ENCODE data around the gene NEDD4. TPM values are rescaled to one million over a fixed set of nuclear protein-coding genes. Genes with fewer than 3 reads are reported as not detected.

The NEDD4 gene
- total and polyA plus RNA-seq, 10 of the 15 experiments (the other 5 are each of a cell fraction or from before 2014, with no cell fraction given), result 1.3 to 7.7 (median 4.4) TPM

DNA sequence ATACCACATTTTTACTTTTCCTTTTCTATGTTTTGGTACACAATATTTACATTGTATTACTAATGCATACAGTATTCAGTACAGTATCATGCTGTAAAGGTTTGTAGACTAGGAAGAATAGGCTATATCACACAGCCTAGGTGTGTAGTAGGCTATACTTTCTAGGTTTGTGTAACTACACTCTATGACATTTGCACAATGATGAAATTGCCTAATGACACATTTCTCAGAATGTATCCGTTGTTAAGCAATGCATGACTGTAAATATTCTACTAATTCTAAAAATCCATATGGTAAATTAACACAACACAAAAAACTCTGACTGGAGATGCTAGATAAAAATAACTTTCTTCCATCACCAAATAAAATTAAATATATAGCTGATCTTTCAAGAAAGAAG, 16.2 kb downstream of the NEDD4 start:
- intact Hi-C loops (cut with micrococcal nuclease; ENCODE audit: unreplicated experiment) (no loop called here), in situ Hi-C loops (cut with MboI) (no loop called here)
- Histone ChIP-seq H2AFZ (ENCODE audit: control insufficient read depth, low read depth, low read length) (no peak overlapping the region), H3K4me3 (no peak overlapping the region), H3K27me3 (replicated peaks in 1 of 2; ENCODE audit: control insufficient read depth in 2 of 2, insufficient read depth in 2 of 2, low read length in 1 of 2) (no peaks in the 10 kb centered on the region), H3K9ac (ENCODE audit: control insufficient read depth, insufficient read depth, low read length) (no peak overlapping the region), H3K79me2 (ENCODE audit: control insufficient read depth, insufficient read depth, low read length) (no peaks in the 10 kb centered on the region), H3K4me1 (ENCODE audit: control insufficient read depth, insufficient read depth, low read length) (no peaks in the 10 kb centered on the region), H4K20me1 (ENCODE audit: control insufficient read depth, insufficient read depth) (no peaks in the 10 kb centered on the region), H3K4me2 (ENCODE audit: control insufficient read depth, insufficient read depth) (no peak overlapping the region), H3K27ac (ENCODE audit: control insufficient read depth, insufficient read depth) (no peak overlapping the region), H3K36me3 (ENCODE audit: control insufficient read depth in 2 of 2, insufficient read depth in 2 of 2, low read length in 1 of 2) (no peaks in the 10 kb centered on the region), H3K9me3 (replicated peaks; ENCODE audit: control insufficient read depth, insufficient read depth, low read length) (no peaks in the 10 kb centered on the region)
- RAD21 ChIA-PET (ENCODE audit: unreplicated experiment), result no interaction called here
- POLR2A ChIA-PET, result no interaction called here
- WGBS (ENCODE audit: insufficient coverage, insufficient replicate concordance, low lambda C conversion rate, missing lambda C conversion rate), result 53% methylated on average over 1 of the region's 1 CpG
- ATAC-seq (no peak), DNase-seq (ENCODE audit: low read depth, low spot score) (no peak), FAIRE-seq (no peak)
- SMC1A ChIA-PET (ENCODE audit: uncharacterized antibody, unreplicated experiment), result no interaction called here
- BruUV-seq (replicated peaks), result no TSS peak
- CTCF ChIA-PET, result interaction anchor here (0.6 kb wide), 1 partner anchor 240 kb away, joined by 3 read pairs; no protein-coding TSS in a partner anchor
- TF ChIP-seq, protein P1, sequence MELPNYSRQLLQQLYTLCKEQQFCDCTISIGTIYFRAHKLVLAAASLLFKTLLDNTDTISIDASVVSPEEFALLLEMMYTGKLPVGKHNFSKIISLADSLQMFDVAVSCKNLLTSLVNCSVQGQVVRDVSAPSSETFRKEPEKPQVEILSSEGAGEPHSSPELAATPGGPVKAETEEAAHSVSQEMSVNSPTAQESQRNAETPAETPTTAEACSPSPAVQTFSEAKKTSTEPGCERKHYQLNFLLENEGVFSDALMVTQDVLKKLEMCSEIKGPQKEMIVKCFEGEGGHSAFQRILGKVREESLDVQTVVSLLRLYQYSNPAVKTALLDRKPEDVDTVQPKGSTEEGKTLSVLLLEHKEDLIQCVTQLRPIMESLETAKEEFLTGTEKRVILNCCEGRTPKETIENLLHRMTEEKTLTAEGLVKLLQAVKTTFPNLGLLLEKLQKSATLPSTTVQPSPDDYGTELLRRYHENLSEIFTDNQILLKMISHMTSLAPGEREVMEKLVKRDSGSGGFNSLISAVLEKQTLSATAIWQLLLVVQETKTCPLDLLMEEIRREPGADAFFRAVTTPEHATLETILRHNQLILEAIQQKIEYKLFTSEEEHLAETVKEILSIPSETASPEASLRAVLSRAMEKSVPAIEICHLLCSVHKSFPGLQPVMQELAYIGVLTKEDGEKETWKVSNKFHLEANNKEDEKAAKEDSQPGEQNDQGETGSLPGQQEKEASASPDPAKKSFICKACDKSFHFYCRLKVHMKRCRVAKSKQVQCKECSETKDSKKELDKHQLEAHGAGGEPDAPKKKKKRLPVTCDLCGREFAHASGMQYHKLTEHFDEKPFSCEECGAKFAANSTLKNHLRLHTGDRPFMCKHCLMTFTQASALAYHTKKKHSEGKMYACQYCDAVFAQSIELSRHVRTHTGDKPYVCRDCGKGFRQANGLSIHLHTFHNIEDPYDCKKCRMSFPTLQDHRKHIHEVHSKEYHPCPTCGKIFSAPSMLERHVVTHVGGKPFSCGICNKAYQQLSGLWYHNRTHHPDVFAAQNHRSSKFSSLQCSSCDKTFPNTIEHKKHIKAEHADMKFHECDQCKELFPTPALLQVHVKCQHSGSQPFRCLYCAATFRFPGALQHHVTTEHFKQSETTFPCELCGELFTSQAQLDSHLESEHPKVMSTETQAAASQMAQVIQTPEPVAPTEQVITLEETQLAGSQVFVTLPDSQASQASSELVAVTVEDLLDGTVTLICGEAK (IDR thresholded peaks at IDR 0.05; ENCODE audit: borderline replicate concordance), result no peak
- TF ChIP-seq BCL11A (IDR thresholded peaks at IDR 0.05; ENCODE audit: low read depth, low read length) (no peak), NR2F1 (conservative IDR thresholded peaks at IDR 0.05) (no peak), KLF5 (IDR thresholded peaks at IDR 0.05; ENCODE audit: partially characterized antibody) (no peak)
- TF ChIP-seq, protein P2, sequence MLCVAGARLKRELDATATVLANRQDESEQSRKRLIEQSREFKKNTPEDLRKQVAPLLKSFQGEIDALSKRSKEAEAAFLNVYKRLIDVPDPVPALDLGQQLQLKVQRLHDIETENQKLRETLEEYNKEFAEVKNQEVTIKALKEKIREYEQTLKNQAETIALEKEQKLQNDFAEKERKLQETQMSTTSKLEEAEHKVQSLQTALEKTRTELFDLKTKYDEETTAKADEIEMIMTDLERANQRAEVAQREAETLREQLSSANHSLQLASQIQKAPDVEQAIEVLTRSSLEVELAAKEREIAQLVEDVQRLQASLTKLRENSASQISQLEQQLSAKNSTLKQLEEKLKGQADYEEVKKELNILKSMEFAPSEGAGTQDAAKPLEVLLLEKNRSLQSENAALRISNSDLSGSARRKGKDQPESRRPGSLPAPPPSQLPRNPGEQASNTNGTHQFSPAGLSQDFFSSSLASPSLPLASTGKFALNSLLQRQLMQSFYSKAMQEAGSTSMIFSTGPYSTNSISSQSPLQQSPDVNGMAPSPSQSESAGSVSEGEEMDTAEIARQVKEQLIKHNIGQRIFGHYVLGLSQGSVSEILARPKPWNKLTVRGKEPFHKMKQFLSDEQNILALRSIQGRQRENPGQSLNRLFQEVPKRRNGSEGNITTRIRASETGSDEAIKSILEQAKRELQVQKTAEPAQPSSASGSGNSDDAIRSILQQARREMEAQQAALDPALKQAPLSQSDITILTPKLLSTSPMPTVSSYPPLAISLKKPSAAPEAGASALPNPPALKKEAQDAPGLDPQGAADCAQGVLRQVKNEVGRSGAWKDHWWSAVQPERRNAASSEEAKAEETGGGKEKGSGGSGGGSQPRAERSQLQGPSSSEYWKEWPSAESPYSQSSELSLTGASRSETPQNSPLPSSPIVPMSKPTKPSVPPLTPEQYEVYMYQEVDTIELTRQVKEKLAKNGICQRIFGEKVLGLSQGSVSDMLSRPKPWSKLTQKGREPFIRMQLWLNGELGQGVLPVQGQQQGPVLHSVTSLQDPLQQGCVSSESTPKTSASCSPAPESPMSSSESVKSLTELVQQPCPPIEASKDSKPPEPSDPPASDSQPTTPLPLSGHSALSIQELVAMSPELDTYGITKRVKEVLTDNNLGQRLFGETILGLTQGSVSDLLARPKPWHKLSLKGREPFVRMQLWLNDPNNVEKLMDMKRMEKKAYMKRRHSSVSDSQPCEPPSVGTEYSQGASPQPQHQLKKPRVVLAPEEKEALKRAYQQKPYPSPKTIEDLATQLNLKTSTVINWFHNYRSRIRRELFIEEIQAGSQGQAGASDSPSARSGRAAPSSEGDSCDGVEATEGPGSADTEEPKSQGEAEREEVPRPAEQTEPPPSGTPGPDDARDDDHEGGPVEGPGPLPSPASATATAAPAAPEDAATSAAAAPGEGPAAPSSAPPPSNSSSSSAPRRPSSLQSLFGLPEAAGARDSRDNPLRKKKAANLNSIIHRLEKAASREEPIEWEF (IDR thresholded peaks at IDR 0.05; ENCODE audit: insufficient replicate concordance, low read depth, low read length), result no peak
- TF ChIP-seq, protein P3, sequence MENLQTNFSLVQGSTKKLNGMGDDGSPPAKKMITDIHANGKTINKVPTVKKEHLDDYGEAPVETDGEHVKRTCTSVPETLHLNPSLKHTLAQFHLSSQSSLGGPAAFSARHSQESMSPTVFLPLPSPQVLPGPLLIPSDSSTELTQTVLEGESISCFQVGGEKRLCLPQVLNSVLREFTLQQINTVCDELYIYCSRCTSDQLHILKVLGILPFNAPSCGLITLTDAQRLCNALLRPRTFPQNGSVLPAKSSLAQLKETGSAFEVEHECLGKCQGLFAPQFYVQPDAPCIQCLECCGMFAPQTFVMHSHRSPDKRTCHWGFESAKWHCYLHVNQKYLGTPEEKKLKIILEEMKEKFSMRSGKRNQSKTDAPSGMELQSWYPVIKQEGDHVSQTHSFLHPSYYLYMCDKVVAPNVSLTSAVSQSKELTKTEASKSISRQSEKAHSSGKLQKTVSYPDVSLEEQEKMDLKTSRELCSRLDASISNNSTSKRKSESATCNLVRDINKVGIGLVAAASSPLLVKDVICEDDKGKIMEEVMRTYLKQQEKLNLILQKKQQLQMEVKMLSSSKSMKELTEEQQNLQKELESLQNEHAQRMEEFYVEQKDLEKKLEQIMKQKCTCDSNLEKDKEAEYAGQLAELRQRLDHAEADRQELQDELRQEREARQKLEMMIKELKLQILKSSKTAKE (IDR thresholded peaks at IDR 0.05; ENCODE audit: low read depth, poor library complexity, severe bottlenecking), result no peak
- TF ChIP-seq, protein P4, sequence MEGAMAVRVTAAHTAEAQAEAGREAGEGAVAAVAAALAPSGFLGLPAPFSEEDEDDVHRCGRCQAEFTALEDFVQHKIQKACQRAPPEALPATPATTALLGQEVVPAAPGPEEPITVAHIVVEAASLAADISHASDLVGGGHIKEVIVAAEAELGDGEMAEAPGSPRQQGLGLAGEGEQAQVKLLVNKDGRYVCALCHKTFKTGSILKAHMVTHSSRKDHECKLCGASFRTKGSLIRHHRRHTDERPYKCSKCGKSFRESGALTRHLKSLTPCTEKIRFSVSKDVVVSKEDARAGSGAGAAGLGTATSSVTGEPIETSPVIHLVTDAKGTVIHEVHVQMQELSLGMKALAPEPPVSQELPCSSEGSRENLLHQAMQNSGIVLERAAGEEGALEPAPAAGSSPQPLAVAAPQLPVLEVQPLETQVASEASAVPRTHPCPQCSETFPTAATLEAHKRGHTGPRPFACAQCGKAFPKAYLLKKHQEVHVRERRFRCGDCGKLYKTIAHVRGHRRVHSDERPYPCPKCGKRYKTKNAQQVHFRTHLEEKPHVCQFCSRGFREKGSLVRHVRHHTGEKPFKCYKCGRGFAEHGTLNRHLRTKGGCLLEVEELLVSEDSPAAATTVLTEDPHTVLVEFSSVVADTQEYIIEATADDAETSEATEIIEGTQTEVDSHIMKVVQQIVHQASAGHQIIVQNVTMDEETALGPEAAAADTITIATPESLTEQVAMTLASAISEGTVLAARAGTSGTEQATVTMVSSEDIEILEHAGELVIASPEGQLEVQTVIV (IDR thresholded peaks at IDR 0.05; ENCODE audit: borderline replicate concordance, partially characterized antibody), result no peak
- TF ChIP-seq, protein P5, sequence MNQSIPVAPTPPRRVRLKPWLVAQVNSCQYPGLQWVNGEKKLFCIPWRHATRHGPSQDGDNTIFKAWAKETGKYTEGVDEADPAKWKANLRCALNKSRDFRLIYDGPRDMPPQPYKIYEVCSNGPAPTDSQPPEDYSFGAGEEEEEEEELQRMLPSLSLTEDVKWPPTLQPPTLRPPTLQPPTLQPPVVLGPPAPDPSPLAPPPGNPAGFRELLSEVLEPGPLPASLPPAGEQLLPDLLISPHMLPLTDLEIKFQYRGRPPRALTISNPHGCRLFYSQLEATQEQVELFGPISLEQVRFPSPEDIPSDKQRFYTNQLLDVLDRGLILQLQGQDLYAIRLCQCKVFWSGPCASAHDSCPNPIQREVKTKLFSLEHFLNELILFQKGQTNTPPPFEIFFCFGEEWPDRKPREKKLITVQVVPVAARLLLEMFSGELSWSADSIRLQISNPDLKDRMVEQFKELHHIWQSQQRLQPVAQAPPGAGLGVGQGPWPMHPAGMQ (IDR thresholded peaks at IDR 0.05; ENCODE audit: borderline replicate concordance), result no peak

Data from GM12878 (cell line).